GM23248 (cell line): ENCODE data around the gene ZFPM1.

Experiments used
- EZH2 ChIP-seq: fragments of 200-600 bp; sonication (generic); IDR thresholded peaks from 2 replicates; pipeline ENCODE4 v1.6.1; 2018; ENCODE audit warnings: antibody characterized with exemption, mild to moderate bottlenecking; ENCODE audit not compliant: insufficient read depth, poor library complexity, severe bottlenecking
- EZH2phosphoT487 ChIP-seq: fragments of 200-600 bp; sonication (generic); IDR thresholded peaks from 2 replicates; pipeline ENCODE4 v1.6.1; 2018; ENCODE audit warnings: antibody characterized with exemption, moderate library complexity, mild to moderate bottlenecking, low read depth; ENCODE audit not compliant: insufficient read depth

DNA sequence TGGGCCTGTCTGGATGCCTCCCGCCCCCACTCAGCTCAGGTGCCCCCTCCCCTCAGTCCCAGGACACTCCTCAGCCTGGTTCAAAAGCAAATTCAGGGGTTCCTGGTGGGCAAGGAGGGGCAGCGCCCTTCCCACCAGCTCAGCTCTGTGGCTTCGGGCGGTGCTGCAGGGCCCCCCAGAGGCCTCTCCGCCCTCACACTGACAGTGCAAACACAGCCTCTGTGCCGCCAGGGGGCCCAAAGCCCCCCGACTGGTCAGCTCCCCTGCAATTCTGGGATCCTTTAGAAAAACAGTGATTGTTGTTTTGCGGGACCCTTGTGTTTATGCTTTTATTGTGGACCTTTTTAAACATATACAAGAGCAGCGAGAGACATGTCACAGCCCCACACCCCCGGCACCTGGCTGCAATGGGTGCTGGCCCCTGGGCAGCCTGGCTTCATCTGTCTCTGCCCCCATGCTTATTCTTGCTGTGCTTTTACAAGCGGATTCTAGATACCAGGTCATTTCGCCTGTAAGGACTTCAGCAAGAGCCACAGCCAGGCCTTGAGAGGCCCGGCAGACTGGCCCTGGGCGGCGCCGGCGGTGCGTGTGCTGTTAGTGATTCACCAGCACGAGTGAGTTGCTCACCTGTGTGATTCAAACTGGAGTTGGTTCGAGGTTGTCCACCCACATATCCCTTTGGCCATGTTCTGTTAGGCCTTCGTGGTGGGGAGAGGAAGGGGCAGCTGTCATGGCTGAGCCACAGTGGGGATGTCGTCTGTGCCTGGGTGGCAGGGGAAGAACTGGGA is 49.1 kb upstream of the ZFPM1 start:
- TF ChIP-seq EZH2 (no peak), EZH2phosphoT487 (no peak)
